Measurements from ENCODE around the gene SLC46A3.
"Not testable (repeated sequence)": the region's sequence is repeated elsewhere in the genome, so short reads cannot be mapped to it uniquely, and the experiment has no call there.

Gene SLC46A3

DNA sequence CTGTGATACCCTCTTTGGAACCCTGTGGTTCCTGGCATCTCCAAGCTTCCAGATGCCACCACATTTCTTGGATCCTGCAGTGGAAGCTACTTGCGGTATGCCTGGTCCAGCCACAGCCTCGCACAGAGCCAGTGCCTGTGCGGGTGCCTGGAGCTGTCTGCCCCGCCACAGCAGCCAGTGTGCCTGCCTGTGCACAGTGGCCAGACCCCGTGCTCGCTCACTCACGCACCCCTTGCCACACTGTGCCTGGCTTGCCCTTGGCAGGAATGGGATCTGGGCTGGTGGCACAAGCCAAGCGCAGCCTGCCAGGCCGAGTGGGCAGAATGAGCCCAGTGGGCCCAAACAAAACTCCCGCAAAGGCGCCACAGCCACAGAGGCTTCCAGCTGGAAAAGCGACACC, 33.7 kb downstream of the SLC46A3 start:
- in situ Hi-C loops (cut with HindIII; ENCODE audit: low sequenced_read_pairs), result no loop called here

DNA sequence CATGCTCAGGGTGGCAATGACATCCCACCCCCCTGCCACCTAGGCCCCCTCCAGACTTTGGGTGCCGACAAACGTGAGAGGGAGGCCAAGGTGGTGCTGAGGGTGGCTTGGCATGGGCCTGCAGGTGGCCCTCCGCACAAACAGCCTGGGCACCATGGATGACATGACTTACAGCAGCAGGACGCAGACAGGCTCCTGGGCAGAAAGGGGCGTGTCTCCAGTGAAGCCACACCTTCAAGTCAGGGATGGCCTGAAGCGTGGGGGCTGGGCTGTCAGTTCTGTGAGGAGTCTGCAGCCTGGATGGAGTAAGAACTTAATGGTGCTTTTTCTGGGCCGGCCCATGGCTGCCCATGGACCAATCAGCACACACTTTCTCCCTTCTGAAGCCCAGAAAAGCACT, 34.5 kb downstream of the SLC46A3 start:
- in situ Hi-C loops (cut with HindIII; ENCODE audit: low sequenced_read_pairs), result no loop called here

DNA sequence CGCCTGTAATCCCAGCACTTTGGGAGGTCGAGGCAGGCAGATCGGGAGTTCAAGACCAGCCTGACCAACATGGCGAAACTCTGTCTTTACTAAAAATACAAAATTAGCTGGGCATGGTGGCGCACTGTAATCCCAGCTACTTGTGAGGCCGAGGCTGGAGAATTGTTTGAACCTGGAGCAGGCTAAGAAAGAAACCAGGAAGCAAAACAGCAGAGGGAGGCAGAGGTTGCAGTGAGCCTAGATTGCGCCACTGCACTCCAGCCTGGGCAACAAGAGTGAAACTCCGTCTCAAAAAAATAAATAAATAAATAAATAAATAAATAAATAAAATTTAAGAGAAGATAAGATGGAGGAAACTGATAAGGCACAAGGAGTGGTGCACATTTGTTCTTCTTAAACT, 35.6 kb downstream of the SLC46A3 start:
- in situ Hi-C loops (cut with HindIII; ENCODE audit: low sequenced_read_pairs), result not testable (repeated sequence)

DNA sequence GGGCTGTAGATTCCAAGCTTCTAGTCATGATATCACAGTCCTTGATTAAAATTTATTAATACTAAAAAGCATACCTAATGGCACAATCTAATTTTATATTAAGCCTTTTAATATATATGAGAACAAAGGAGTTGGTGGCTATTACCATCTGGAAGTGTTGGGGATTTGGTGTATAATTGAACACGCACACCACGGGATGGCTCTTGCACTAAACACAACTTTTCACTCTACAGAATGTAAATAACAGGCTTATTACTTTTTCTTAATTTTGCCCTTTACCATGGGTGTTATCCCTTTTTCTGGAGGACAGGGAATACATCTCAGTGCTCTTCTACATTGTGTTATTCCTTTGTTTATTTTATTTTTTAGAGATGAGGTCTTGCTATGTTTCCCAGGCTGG, 38.2 kb downstream of the SLC46A3 start:
- in situ Hi-C loops (cut with HindIII; ENCODE audit: low sequenced_read_pairs), result no loop called here

DNA sequence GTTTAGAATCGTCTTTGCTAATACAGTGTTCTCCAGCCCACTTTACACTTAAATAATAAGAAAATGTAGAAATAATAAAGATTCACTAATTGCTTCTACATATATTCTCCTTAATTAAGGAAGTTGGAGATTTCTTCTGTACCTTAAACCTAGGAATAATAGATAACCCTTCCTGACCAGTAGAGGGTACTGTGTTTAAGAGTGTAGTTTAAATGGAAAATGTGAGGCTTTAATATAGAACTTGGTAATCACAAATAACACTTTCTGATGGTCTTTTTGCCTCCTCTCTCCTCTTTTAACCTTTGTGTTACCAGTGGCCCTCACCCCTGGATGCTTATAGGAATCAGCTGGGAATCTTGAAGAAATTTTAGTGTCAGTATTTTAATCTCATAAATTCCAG, 39.1 kb downstream of the SLC46A3 start:
- in situ Hi-C loops (cut with HindIII; ENCODE audit: low sequenced_read_pairs), result no loop called here

DNA sequence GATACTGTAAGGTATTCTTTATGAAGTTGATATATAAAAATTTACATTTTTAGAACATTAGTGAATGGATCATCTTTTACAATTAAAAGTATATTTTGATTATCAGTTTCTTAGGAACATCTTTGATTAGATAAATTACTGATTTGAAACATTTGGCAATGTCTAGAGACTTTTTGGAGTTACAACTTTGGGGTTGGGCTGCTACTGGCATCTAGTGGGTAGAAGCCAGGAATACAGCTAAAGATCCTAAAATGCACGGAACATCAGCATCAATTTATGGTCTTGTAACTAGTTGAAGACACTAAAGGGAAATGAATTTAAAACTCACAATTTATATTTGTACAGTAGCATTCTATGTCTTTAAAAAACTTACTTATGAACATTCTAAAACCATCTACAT, 40.0 kb downstream of the SLC46A3 start:
- in situ Hi-C loops (cut with HindIII; ENCODE audit: low sequenced_read_pairs), result no loop called here

DNA sequence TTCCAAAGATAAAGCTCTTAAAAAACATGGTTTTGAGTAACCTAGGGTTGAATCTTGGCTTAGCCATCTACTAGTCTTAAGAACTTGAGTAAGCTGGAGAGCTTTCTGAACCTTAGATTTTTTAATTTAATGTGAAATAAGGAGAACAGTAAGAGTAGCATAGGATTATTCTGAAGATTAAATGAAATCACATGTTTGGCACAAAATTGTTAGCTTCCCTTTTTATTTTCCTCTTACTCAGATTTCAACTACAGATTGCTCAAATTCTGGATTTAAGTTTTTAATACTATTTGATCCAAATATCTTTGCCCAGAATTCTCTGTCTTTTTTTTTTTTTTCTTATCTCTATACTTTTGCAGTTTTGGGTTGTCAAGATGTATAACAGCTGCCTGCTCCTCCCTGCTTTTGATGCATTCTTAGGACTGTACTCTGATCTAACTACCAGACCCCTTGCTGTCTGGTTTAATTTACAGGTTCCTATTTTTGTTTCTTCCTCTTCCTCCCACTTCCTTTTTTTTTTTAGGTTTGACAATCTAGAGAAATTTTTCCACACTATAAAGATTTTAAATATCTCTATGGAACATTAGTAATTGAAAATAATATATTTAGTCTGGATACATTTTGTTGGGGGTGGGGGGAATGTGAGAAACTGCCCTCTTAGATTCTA, 47.5 kb downstream of the SLC46A3 start:
- in situ Hi-C loops (cut with HindIII; ENCODE audit: low sequenced_read_pairs), result no loop called here

DNA sequence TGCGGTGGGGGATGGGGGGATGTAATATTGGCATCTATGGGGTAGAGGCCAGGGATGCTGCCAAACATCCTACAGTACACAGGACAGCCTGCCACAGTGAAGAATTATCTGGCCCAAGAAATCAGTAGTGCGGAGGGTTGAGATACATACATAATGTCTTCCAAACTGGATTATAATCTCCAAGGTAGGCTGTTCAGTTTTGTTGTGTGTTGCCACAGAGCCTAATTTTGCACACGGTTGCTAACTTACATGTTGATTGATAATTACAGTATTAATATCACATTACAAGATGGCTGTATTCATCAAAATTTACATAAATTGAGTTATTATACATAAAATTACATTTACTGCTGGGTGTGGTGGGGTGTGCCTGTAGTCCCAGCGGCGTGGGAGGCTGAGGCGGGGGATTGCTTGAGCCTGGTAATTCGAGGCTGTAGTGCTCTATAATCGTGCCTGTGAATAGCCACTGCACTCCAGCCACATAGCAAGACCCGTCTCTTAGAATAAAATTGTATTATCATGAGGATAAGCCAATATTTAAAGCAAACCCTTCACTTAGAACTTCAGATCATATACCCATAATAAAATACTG, 51.8 kb downstream of the SLC46A3 start:
- in situ Hi-C loops (cut with HindIII; ENCODE audit: low sequenced_read_pairs), result no loop called here

DNA sequence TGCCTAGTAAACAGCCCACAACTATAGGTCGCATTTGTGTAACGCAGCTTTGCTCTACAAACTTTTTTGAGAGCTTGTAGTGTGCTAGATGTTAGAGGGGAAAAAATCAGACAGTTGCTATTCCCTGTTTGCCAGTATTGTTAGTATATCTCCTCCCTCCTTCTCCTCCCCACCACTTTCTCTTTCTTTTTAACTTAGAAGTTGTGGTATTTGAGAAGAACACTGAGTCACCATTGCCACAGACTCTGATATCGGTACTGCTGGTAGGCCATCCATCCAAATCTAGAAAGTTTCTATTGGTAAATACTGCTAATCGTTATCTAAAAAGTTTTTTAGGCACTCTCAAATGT, 59.2 kb downstream of the SLC46A3 start:
- in situ Hi-C loops (cut with HindIII; ENCODE audit: low sequenced_read_pairs), result no loop called here

DNA sequence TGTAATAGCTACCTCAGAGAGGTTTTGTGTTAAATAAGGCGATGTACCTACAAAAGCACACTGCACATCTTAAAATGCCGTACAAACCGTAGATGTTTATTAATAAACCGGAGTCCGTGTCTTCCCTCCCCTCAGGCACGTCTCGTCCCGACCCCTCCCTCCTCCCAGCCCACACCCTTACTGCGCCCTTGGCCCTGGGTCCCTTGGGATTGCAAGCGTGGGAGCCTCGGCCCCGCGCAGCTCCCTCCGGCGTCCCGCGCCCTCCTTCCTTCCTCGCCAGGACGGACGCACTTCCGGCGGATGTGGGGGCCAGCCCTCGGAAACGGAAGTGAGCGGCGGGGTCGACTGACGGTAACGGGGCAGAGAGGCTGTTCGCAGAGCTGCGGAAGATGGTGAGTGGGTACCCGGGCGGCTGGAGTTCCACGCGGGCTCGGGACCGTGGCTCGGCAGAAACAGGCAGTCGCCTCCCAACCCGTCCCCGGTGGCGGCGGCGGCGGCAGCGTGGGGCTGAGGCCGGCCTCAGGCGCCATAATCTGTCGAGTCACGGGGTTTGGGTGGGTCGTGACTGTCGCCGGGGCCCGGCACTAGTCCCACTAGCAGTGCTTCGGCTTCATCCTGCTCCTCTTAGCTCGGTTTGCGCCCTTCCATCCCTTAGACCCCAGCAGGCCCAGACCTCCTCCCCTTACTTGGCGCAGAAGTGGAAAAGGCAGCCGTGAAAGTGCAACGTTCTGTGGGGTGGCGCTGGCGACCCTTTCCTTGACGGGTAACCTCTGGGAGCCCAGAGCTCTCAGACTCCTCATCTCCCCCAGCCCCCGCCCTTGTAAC, 59.8 kb downstream of the SLC46A3 start, which contains the start of gene POMP:
TSS of gene POMP (plus strand) at position 335 of the 825 bp plus-strand sequence. CDS start at position 390, 55 bp downstream.
- in situ Hi-C loops (cut with HindIII; ENCODE audit: low sequenced_read_pairs), result no loop called here

DNA sequence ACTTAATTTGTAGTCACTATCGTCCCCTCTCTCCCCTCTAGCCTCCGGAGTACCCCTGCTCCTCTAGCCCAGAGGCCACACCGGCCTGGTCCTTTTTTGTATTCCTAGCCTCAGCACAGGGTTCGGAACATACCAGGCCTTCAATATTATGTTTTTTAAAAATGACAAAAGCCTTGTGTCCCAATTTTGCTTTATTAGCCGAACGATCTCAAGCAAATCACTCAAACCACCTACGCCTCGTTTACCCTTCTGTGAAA, 60.3 kb downstream of the SLC46A3 start:
- in situ Hi-C loops (cut with HindIII; ENCODE audit: low sequenced_read_pairs), result no loop called here

DNA sequence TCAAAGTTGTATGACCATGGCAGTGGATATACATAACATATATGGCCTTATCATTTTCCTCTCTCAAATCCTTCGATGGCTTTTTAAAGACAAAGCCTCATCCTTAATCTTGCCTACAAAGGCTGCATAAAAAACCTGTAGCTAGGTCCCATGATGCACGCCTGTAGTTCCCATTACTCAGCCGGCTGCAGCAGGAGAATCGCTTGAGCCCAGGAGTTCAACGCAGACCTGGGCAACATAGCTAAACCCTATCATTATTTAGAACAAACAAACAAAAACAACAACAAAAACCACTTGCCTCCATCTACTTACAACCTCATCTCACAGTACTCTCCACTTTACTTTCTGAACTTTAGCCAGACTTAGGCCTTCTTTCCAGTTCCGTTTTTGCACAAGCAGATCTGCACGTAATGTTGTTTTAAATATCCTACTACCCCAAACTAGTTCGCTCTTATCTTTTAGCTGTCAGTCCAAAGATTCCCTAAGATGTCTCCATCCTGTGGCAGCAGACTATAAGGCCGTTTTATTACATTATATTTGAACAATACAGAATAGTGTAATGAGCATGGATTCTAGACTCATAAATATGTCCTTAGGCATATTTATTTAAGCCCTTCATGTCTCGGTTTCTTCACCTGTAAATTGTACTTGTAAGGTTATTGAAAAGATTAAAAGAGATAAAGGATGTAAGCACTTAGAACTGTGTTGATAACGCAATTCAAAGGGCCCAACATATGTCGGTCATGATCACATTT, 60.8 kb downstream of the SLC46A3 start:
- in situ Hi-C loops (cut with HindIII; ENCODE audit: low sequenced_read_pairs), result no loop called here

DNA sequence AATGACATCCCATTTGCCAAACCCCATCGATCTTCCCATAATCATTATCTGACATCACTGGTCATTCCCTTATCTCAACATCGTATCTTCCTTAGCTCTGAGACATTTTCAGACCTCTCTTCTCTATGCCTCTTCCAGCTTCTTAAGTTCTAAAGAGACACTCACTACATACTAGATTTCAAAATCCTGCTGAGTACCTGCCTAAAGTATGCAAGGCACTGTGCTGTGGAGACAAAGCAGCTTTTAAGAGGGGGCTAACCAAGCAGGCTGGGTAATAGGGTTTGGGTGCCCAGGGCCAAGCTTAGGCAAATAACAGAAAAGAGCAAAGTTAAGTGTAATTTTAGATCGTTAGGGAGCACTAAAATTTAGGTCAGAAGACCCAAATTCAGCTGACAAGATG, 63.2 kb downstream of the SLC46A3 start:
- in situ Hi-C loops (cut with HindIII; ENCODE audit: low sequenced_read_pairs), result no loop called here

DNA sequence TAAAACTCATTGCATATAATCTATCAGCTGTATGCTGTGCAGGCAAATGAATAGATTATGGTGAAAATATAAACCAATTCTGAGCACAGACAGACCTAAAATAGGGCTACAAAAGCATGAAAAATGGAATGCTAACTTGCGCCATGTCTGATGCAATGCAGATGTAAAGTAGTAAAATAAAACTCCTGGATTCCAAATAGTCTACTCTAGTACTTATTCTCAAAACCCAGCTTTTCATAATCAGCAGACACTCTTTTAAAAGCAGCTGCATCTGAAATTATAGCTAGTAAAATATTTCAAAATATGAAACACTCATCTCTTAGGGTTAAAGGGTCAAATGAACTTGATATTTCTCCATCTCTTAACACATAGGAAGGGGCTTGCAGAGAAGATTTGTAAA, 64.5 kb downstream of the SLC46A3 start:
- in situ Hi-C loops (cut with HindIII; ENCODE audit: low sequenced_read_pairs), result no loop called here

DNA sequence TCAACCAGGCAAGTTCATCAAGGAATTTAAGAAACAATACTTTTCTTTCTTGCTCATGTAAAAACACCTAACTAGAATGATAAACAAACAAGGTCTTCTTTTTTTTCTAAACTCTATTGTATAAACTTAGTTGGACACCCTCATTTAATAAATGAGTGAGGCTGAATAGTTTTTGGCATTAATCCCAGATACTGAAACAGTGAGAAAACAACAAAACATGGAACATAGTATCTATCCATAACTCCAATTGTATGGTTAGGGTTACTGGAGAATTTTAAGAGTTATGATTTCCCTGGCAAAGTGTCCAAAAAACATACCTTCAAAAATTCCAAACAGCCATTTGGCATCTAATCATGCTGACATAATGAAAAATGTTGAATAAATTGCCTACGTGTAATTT, 65.7 kb downstream of the SLC46A3 start:
- in situ Hi-C loops (cut with HindIII; ENCODE audit: low sequenced_read_pairs), result no loop called here

DNA sequence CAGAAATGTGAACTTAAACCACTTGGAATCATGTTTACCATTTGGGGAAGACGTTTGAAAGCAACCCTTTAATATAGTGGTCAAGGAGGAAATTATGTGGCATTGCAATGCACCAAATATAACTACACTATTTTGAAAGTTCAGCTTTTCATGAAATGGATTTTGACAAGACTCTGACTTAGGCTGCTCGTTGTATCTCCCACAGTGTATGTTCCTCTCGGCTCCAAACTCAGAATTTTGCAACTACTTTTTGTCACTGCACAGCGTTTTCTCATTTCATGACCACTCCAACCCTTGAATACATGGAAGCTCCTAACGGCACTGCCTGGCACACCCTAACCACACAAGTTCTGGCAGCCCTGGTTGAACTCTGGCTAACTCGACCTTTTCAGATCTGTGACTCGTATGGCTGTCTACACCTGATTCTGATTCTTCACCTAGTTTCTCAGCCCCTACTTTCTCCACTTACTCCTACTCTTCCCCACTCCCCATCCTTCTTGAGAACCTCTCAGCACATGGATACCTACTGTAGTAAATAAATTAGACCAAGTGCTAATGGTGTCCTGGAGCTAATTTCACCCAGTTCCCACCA, 66.9 kb downstream of the SLC46A3 start:
- in situ Hi-C loops (cut with HindIII; ENCODE audit: low sequenced_read_pairs), result no loop called here

DNA sequence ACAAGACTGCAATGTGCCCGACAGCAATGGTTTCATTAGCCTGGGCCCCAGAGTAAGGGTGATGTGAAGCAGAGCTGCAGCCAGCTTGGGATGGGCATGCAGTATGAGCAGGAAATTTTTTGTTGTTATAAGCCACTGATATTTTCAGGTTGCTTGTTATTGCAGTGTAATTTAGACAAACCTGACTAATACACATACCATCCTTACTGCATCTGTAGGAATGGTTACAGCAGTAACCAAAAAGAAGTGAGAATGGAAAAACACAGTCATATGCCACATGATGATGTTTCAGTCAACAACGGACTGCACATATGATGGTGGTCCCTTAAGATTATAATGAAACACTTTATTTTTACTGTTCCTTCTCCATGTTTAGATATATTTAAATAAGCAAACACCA, 68.5 kb downstream of the SLC46A3 start:
- in situ Hi-C loops (cut with HindIII; ENCODE audit: low sequenced_read_pairs), result no loop called here
